H9 (cell line): Measurements from ENCODE around the gene MOCOS. TPM values are rescaled to one million over a fixed set of nuclear protein-coding genes. Genes with fewer than 3 reads are reported as not detected.
"Not testable (repeated sequence)": the region's sequence is repeated elsewhere in the genome, so short reads cannot be mapped to it uniquely, and the experiment has no call there.

Experiments used
- DNase-seq: peaks from one replicate; pipeline ENCODE4 v3.0.0-alpha.2; 2017
- H2AFZ ChIP-seq: one replicate; pipeline ENCODE4 v1.6.1; 2013; ENCODE audit warnings: mild to moderate bottlenecking, low read length, control low read depth, moderate library complexity
- H2AK5ac ChIP-seq: 2 replicates; pipeline ENCODE4 v1.6.1; 2013; ENCODE audit warnings: low read length, control low read depth, mixed read lengths; ENCODE audit not compliant: insufficient read length
- H2BK120ac ChIP-seq: one replicate; pipeline ENCODE4 v1.6.1; 2013; ENCODE audit warnings: low read depth, mild to moderate bottlenecking, low read length, control low read depth, inconsistent platforms; ENCODE audit not compliant: poor library complexity, severe bottlenecking
- H2BK12ac ChIP-seq: 2 replicates; pipeline ENCODE4 v1.6.1; 2013; ENCODE audit warnings: low read length, control low read depth, mixed read lengths, low read depth; ENCODE audit not compliant: insufficient read length
- H2BK15ac ChIP-seq: 2 replicates; pipeline ENCODE4 v1.6.1; 2013; ENCODE audit warnings: low read depth, low read length, control low read depth
- H2BK20ac ChIP-seq: one replicate; pipeline ENCODE4 v1.6.1; 2013; ENCODE audit warnings: low read depth, mild to moderate bottlenecking, low read length, control low read depth, inconsistent platforms; ENCODE audit not compliant: poor library complexity, severe bottlenecking
- H2BK5ac ChIP-seq: 2 replicates; pipeline ENCODE4 v1.6.1; 2013; ENCODE audit warnings: low read length, control low read depth, mixed read lengths; ENCODE audit not compliant: insufficient read length
- H3K14ac ChIP-seq: 2 replicates; pipeline ENCODE4 v1.6.1; 2013; ENCODE audit warnings: low read length, control low read depth; ENCODE audit not compliant: insufficient read depth
- H3K18ac ChIP-seq: 2 replicates; pipeline ENCODE4 v1.6.1; 2013; ENCODE audit warnings: low read depth, mild to moderate bottlenecking, mixed read lengths, low read length, control low read depth; ENCODE audit not compliant: insufficient read length
- H3K23ac ChIP-seq: 2 replicates; pipeline ENCODE4 v1.6.1; 2013; ENCODE audit warnings: low read length, control low read depth, mixed read lengths, low read depth; ENCODE audit not compliant: insufficient read length
- H3K23me2 ChIP-seq: 2 replicates; pipeline ENCODE4 v1.6.1; 2013; ENCODE audit warnings: low read depth, mild to moderate bottlenecking, mixed read lengths, low read length, control low read depth; ENCODE audit not compliant: insufficient read length, poor library complexity, severe bottlenecking
- H3K27ac ChIP-seq: 2 replicates; pipeline ENCODE4 v1.5.1; 2013; ENCODE audit warnings: low read length, control low read depth, mixed read lengths, low read depth; ENCODE audit not compliant: insufficient read length
- H3K27me3 ChIP-seq: 2 replicates; pipeline ENCODE4 v1.6.1; 2013; ENCODE audit warnings: low read length, control low read depth, inconsistent platforms; ENCODE audit not compliant: insufficient read depth
- H3K4ac ChIP-seq: 2 replicates; pipeline ENCODE4 v1.6.1; 2013; ENCODE audit warnings: low read depth, mild to moderate bottlenecking, control low read depth, inconsistent platforms, low read length, moderate library complexity
- H3K4me1 ChIP-seq: 2 replicates; pipeline ENCODE4 v1.6.1; 2013; ENCODE audit warnings: low read length, control low read depth, inconsistent platforms; ENCODE audit not compliant: insufficient read depth
- H3K4me2 ChIP-seq: 2 replicates; pipeline ENCODE4 v1.6.1; 2013; ENCODE audit warnings: low read length, control low read depth, mixed read lengths; ENCODE audit not compliant: insufficient read length, insufficient read depth
- H3K56ac ChIP-seq: 2 replicates; pipeline ENCODE4 v1.6.1; 2013; ENCODE audit warnings: low read depth, mild to moderate bottlenecking, mixed read lengths, low read length, control low read depth; ENCODE audit not compliant: insufficient read length
- H3K79me1 ChIP-seq: 2 replicates; pipeline ENCODE4 v1.6.1; 2013; ENCODE audit warnings: low read depth, mild to moderate bottlenecking, moderate library complexity, low read length, control low read depth, inconsistent platforms; ENCODE audit not compliant: insufficient read depth, poor library complexity, severe bottlenecking
- H3K79me2 ChIP-seq: 2 replicates; pipeline ENCODE4 v1.6.1; 2013; ENCODE audit warnings: low read length, control low read depth, inconsistent platforms; ENCODE audit not compliant: insufficient read depth
- H3K9ac ChIP-seq: 2 replicates; pipeline ENCODE4 v1.6.1; 2013; ENCODE audit warnings: low read length, control low read depth, mixed read lengths; ENCODE audit not compliant: insufficient read length; ENCODE audit errors: extremely low read depth
- H3K9me3 ChIP-seq: one replicate; pipeline ENCODE4 v1.6.1; 2013; ENCODE audit warnings: low read depth, low read length, inconsistent platforms; ENCODE audit not compliant: control insufficient read depth
- H3T11ph ChIP-seq: one replicate; pipeline ENCODE4 v1.6.1; 2013; ENCODE audit warnings: mild to moderate bottlenecking, low read length, control low read depth, inconsistent platforms
- H4K20me1 ChIP-seq: one replicate; pipeline ENCODE4 v1.6.1; 2013; ENCODE audit not compliant: control insufficient read depth, insufficient read length, insufficient read depth
- H4K5ac ChIP-seq: 2 replicates; pipeline ENCODE4 v1.6.1; 2013; ENCODE audit warnings: low read depth, mild to moderate bottlenecking, mixed read lengths, low read length, control low read depth; ENCODE audit not compliant: insufficient read length
- H4K8ac ChIP-seq: replicated peaks from 2 replicates; pipeline ENCODE4 v1.6.1; 2013; ENCODE audit warnings: low read length, control low read depth, mixed read lengths, low read depth; ENCODE audit not compliant: insufficient read length
- H4K91ac ChIP-seq: 2 replicates; pipeline ENCODE4 v1.6.1; 2013; ENCODE audit warnings: low read depth, mild to moderate bottlenecking, moderate library complexity, mixed read lengths, low read length, control low read depth; ENCODE audit not compliant: insufficient read length
- H3K27ac Mint-ChIP-seq, 3 experiments: 2 replicates in 2 of 3; 3 replicates in 1 of 3; pipeline ENCODE4 v1.8.0; 2020 to 2021; ENCODE audit warnings: mixed read lengths in 3 of 3, mild to moderate bottlenecking in 1 of 3, moderate library complexity in 1 of 3
- H3K27me3 Mint-ChIP-seq: 2 replicates; pipeline ENCODE4 v1.8.0; 2021; ENCODE audit warnings: low read depth, mild to moderate bottlenecking, moderate library complexity, mixed read lengths
- H3K36me3 Mint-ChIP-seq, 3 experiments: 2 replicates in 2 of 3; 3 replicates in 1 of 3; pipeline ENCODE4 v1.8.0; 2020 to 2021; ENCODE audit warnings: low read depth in 3 of 3, mixed read lengths in 3 of 3; ENCODE audit not compliant: insufficient read depth in 1 of 3
- H3K4me1 Mint-ChIP-seq, 2 experiments: 2 replicates each; pipeline ENCODE4 v1.8.0; 2020; ENCODE audit warnings: mixed read lengths in 2 of 2
- H3K4me3 Mint-ChIP-seq, 2 experiments: 2 replicates in 1 of 2; 3 replicates in 1 of 2; pipeline ENCODE4 v1.8.0; 2020 to 2021; ENCODE audit warnings: mild to moderate bottlenecking in 2 of 2, mixed read lengths in 2 of 2, moderate library complexity in 1 of 2
- H3K9me3 Mint-ChIP-seq, 2 experiments: 2 replicates in 1 of 2; 3 replicates in 1 of 2; pipeline ENCODE4 v1.8.0; 2020; ENCODE audit warnings: mild to moderate bottlenecking in 2 of 2, mixed read lengths in 2 of 2, moderate library complexity in 1 of 2
- CTCF ChIP-seq: fragments of 200-600 bp; sonication (generic); conservative IDR thresholded peaks from 3 replicates; pipeline ENCODE4 v1.8.0; 2021; ENCODE audit warnings: antibody characterized with exemption, mild to moderate bottlenecking
- WGBS: extraction: QIAGEN DNeasy Blood & Tissue Kit; methylation state at CpG from one replicate; pipeline ENCODE4 v1.1.7; 2013; ENCODE audit warnings: missing lambda C conversion rate, low lambda C conversion rate, mixed read lengths; ENCODE audit not compliant: insufficient read length; ENCODE audit errors: extremely low coverage; 5-methylcytosine and 5-hydroxymethylcytosine counted together
- total RNA-seq: library from RNA; stranded (reverse); gene quantifications from 2 replicates; pipeline ENCODE4 v1.2.1, GENCODE V29; 2021

MOCOS gene
- total RNA-seq, 1 experiment from 2014 or later = 6.0 TPM

GRCh38 chr18:36229188-36229587 lies 41.9 kb downstream of the MOCOS start:
- Histone ChIP-seq H3K79me2 (no peaks in the 10 kb centered on the region), H4K20me1 (no peaks in the 10 kb centered on the region), H3K27ac (no peak overlapping the region), H3K18ac (no peak overlapping the region), H2BK5ac (no peak overlapping the region), H3K27me3 (no peaks in the 10 kb centered on the region), H2BK15ac (no peak overlapping the region), H2BK20ac (no peak overlapping the region), H3K23ac (no peak overlapping the region), H4K5ac (no peak overlapping the region), H3K4me2 (no peak overlapping the region), H3K9me3 (no peaks in the 10 kb centered on the region), H2BK120ac (no peak overlapping the region), H4K91ac (no peak overlapping the region), H3K4me1 (no peaks in the 10 kb centered on the region), H3K23me2 (no peaks in the 10 kb centered on the region), H2BK12ac (no peak overlapping the region), H3K14ac (no peak overlapping the region), H3K79me1 (no peaks in the 10 kb centered on the region), H2AFZ (no peak overlapping the region), H3K4ac (no peak overlapping the region), H3K9ac (no peak overlapping the region), H4K8ac (no peak overlapping the region), H3K56ac (no peak overlapping the region), H2AK5ac (no peak overlapping the region), H3T11ph (no peak overlapping the region)
- no CpG with 5 or more reads among the region's 1 CpG for WGBS
- Mint-ChIP-seq H3K4me3 (no peak overlapping the region), H3K27me3 (no peaks in the 10 kb centered on the region), H3K27ac (no peak overlapping the region), H3K4me1 (no peaks in the 10 kb centered on the region), H3K9me3 (peaks cover 27 to 29% of the 10 kb centered on the region in 2 experiments), H3K36me3 (peaks cover 45 to 64% (median 48%) of the 10 kb centered on the region in 3 experiments)
- DNase-seq = no peak
- TF ChIP-seq CTCF = no peak

- H4K20me1 ChIP-seq, H3K23me2 ChIP-seq, H3K4ac ChIP-seq, H3K27ac Mint-ChIP-seq, H2AFZ ChIP-seq, H3K56ac ChIP-seq, H4K91ac ChIP-seq, H3K27ac ChIP-seq, H3K23ac ChIP-seq, H2BK20ac ChIP-seq, H3K79me2 ChIP-seq, H2BK12ac ChIP-seq, H3K9me3 ChIP-seq, H2BK5ac ChIP-seq, H4K8ac ChIP-seq, H3K79me1 ChIP-seq, H4K5ac ChIP-seq, H3T11ph ChIP-seq, H3K14ac ChIP-seq, H3K4me2 ChIP-seq, H3K9ac ChIP-seq, H2BK15ac ChIP-seq, DNase-seq, H2AK5ac ChIP-seq, H3K4me1 ChIP-seq, H2BK120ac ChIP-seq, H3K18ac ChIP-seq, H3K27me3 Mint-ChIP-seq, H3K27me3 ChIP-seq: not testable (repeated sequence)
- no CpG with 5 or more reads among the region's 15 CpGs for WGBS
- peaks cover 11 to 13% of the 10 kb centered on the region in 2 experiments for H3K4me1 Mint-ChIP-seq
- peak overlapping the region in 1 of 2 experiments; percentile 47; a peak in 2 of 5 replicates for H3K4me3 Mint-ChIP-seq
- H3K36me3 Mint-ChIP-seq = peaks cover 14 to 36% (median 21%) of the 10 kb centered on the region in 3 experiments
- peaks cover 13 to 15% of the 10 kb centered on the region in 2 experiments for H3K9me3 Mint-ChIP-seq
Measured at GRCh38 chr18:36240510-36240909, 53.2 kb downstream of the MOCOS start.
